Loucy (cell line): ENCODE measurements around the gene ASPHD2.

Source experiments
- CTCF ChIP-seq: fragments of 200-600 bp; sonication (generic); conservative IDR thresholded peaks from 2 replicates; pipeline ENCODE4 v1.5.1; 2014; ENCODE audit warnings: mild to moderate bottlenecking, antibody characterized with exemption, low read length
- EZH2phosphoT487 ChIP-seq: fragments of 200-600 bp; IDR thresholded peaks from 2 replicates; pipeline ENCODE4 v1.6.1; 2018; ENCODE audit warnings: antibody characterized with exemption, mild to moderate bottlenecking, moderate library complexity, borderline replicate concordance

GRCh38 chr22:26436903-26437515 is 7.9 kb downstream of the ASPHD2 start:
- TF ChIP-seq CTCF (no peak), EZH2phosphoT487 (no peak)
